Stimulated activated CD4-positive, alpha-beta T cell treated with anti-CD3 and anti-CD28 coated beads, TNF-alpha, amount 100 ng/mL, for 24 hours (primary cell): ENCODE data around the gene UNC13D.
"Not testable (repeated sequence)": the region's sequence is repeated elsewhere in the genome, so short reads cannot be mapped to it uniquely, and the experiment has no call there.

Source experiments
- DNase-seq, 3 experiments: peaks; one replicate each; pipeline ENCODE4 v3.0.0-alpha.2; 2020; ENCODE audit warnings: low read depth in 3 of 3

UNC13D gene

GRCh38 chr17:75843577-75844529, at the start of gene UNC13D:
Gene UNC13D (minus strand): TSS chr17:75844404. CDS start chr17:75844337, 67 bp downstream.
- peak in 1 of 3 experiments; percentile 57 for DNase-seq

GRCh38 chr17:75893305-75894048, 49.3 kb upstream of the UNC13D start:
- DNase-seq: no peak

GRCh38 chr17:75892556-75893224, 48.5 kb upstream of the UNC13D start:
- no peak for DNase-seq

- no peak for DNase-seq
Measured at GRCh38 chr17:75891605-75892555, 47.7 kb upstream of the UNC13D start.

- DNase-seq: no peak
Measured at GRCh38 chr17:75891022-75891604, 46.9 kb upstream of the UNC13D start.

- DNase-seq: no peak
Measured at GRCh38 chr17:75889454-75889853, 45.2 kb upstream of the UNC13D start.

- DNase-seq: no peak
Measured at GRCh38 chr17:75888484-75888883, 44.3 kb upstream of the UNC13D start.

- DNase-seq: not testable (repeated sequence)
Measured at GRCh38 chr17:75885860-75886259, 41.7 kb upstream of the UNC13D start.

- DNase-seq: no peak
Measured at GRCh38 chr17:75885431-75885830, 41.2 kb upstream of the UNC13D start.

- no peak for DNase-seq
Measured at GRCh38 chr17:75881678-75882454, 37.7 kb upstream of the UNC13D start.

- no peak for DNase-seq
Measured at GRCh38 chr17:75880266-75880665, 36.1 kb upstream of the UNC13D start.

GRCh38 chr17:75878174-75878998, 34.2 kb upstream of the UNC13D start, which contains the start of gene TRIM47:
Gene TRIM47 (minus strand): TSS chr17:75878581. CDS start chr17:75878548, 33 bp downstream.
- no peak for DNase-seq

- DNase-seq: peak; percentile 37 to 68 (median 54)
Measured at GRCh38 chr17:75877752-75878173, 33.6 kb upstream of the UNC13D start.

- peak in 1 of 3 experiments; percentile 56 for DNase-seq
Measured at GRCh38 chr17:75876938-75877751, 32.9 kb upstream of the UNC13D start.

- peak in 1 of 3 experiments; percentile 75 for DNase-seq
Measured at GRCh38 chr17:75876190-75876937, 32.2 kb upstream of the UNC13D start.

- no peak for DNase-seq
Measured at GRCh38 chr17:75875940-75876189, 31.7 kb upstream of the UNC13D start.

GRCh38 chr17:75875182-75875939, 31.2 kb upstream of the UNC13D start:
- no peak for DNase-seq
